ENCODE data around the gene HOXB5.

The HOXB5 gene

GRCh38 chr17:48594538-48595277 is 1.1 kb upstream of the HOXB5 start:
- Histone ChIP-seq H4K20me1 (ENCODE audit: insufficient read depth, low read length) (no peaks in the 10 kb centered on the region), H3K9me3 (ENCODE audit: low read length) (no peaks in the 10 kb centered on the region), H3F3A (ENCODE audit: insufficient read depth, low read length) (no peaks in the 10 kb centered on the region), H3K9ac (ENCODE audit: low read length) (no peak overlapping the region), H3K36me3 (ENCODE audit: insufficient read depth, low read length) (no peaks in the 10 kb centered on the region), H2AFZ (ENCODE audit: low read length) (no peak overlapping the region), H3K9me2 (ENCODE audit: low read depth, low read length) (no peaks in the 10 kb centered on the region), H3K4me2 (ENCODE audit: low read length) (no peak overlapping the region), H3K27me3 (ENCODE audit: insufficient read depth, low read length) (no peaks in the 10 kb centered on the region), H3K79me2 (ENCODE audit: insufficient read depth, low read length) (no peaks in the 10 kb centered on the region), H3K4me3 (ENCODE audit: low read depth, low read length, poor library complexity, severe bottlenecking) (no peak overlapping the region), H3K27ac (ENCODE audit: low read depth, low read length, poor library complexity, severe bottlenecking) (no peak overlapping the region), H3K4me1 (ENCODE audit: insufficient read depth, low read length, severe bottlenecking) (no peaks in the 10 kb centered on the region)
- TF ChIP-seq EZH2 (IDR thresholded peaks at IDR 0.05; ENCODE audit: borderline replicate concordance, low read length) = no peak
- TF ChIP-seq, protein P1, sequence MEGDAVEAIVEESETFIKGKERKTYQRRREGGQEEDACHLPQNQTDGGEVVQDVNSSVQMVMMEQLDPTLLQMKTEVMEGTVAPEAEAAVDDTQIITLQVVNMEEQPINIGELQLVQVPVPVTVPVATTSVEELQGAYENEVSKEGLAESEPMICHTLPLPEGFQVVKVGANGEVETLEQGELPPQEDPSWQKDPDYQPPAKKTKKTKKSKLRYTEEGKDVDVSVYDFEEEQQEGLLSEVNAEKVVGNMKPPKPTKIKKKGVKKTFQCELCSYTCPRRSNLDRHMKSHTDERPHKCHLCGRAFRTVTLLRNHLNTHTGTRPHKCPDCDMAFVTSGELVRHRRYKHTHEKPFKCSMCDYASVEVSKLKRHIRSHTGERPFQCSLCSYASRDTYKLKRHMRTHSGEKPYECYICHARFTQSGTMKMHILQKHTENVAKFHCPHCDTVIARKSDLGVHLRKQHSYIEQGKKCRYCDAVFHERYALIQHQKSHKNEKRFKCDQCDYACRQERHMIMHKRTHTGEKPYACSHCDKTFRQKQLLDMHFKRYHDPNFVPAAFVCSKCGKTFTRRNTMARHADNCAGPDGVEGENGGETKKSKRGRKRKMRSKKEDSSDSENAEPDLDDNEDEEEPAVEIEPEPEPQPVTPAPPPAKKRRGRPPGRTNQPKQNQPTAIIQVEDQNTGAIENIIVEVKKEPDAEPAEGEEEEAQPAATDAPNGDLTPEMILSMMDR (IDR thresholded peaks at IDR 0.05; ENCODE audit: low read length) = no peak

DNA sequence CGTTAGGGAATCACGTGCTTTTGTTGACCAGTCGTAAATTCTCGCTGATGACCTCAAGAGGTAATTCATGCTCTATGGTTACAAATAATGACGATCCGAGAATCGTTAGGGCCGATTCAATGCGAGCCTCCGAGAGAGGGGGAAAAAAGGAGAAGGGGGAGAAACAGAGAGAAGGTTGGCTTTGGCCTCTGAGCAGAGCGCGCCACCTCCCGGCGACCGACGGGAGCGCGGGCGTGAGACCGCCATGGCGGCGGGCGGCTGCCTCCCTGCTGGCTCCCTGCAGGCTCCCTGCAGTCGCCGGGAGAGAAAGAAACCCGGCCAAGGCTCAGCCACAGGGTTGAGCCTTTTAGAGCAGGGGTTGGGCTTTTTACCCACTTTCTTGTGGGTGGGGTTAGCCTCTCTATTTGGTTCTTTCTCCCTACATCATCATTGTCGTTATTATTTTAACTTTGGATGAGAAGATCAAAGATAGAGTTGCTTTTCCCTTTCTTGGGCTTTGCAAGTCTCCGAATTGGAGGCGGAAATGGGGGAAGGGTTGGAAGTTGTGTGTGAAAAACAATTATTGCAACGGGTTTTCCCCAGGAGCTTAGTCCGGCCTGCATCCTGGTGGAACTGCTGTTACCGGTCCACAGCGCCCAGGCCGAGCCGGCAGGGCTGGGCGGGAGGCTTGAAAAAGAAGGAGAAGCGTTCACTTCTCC is 410 bp upstream of the HOXB5 start:
- no peak overlapping the region for H3K9ac ChIP-seq (ENCODE audit: low read length)
- H3K4me3 ChIP-seq (ENCODE audit: low read depth, low read length, poor library complexity, severe bottlenecking) = no peak overlapping the region
- H3K4me1 ChIP-seq (ENCODE audit: insufficient read depth, low read length, severe bottlenecking) = no peaks in the 10 kb centered on the region
- H3F3A ChIP-seq (ENCODE audit: insufficient read depth, low read length) = no peaks in the 10 kb centered on the region
- no peak overlapping the region for H2AFZ ChIP-seq (ENCODE audit: low read length)
- no peaks in the 10 kb centered on the region for H3K9me2 ChIP-seq (ENCODE audit: low read depth, low read length)
- no peaks in the 10 kb centered on the region for H3K36me3 ChIP-seq (ENCODE audit: insufficient read depth, low read length)
- no peaks in the 10 kb centered on the region for H3K27me3 ChIP-seq (ENCODE audit: insufficient read depth, low read length)
- no peak overlapping the region for H3K27ac ChIP-seq (ENCODE audit: low read depth, low read length, poor library complexity, severe bottlenecking)
- no peaks in the 10 kb centered on the region for H3K79me2 ChIP-seq (ENCODE audit: insufficient read depth, low read length)
- no peaks in the 10 kb centered on the region for H3K9me3 ChIP-seq (ENCODE audit: low read length)
- no peaks in the 10 kb centered on the region for H4K20me1 ChIP-seq (ENCODE audit: insufficient read depth, low read length)
- TF ChIP-seq, protein P1 (IDR thresholded peaks at IDR 0.05; ENCODE audit: low read length) = peak; percentile 77
- TF ChIP-seq EZH2 (IDR thresholded peaks at IDR 0.05; ENCODE audit: borderline replicate concordance, low read length) = no peak
- H3K4me2 ChIP-seq (ENCODE audit: low read length) = no peak overlapping the region

DNA sequence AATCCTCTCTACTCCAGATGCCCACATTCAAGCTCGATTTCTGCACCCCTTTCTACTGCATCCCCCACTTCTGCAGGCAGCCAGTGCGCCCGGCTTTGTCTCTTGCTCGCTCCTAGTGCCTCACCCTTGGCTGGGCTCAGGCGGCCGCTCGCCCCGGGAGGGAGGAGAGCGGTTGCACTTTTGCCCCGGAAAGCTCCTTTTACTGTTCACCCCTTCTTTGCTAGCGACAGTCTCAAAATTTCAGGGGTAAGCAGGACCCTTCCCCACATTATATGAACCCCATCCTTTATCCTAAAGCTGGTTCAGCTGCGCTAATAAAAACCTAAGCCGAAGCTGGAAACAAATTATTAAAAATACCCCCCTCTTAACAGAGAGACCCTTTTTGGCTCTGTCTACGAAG is 1.0 kb downstream of the HOXB5 start:
- Histone ChIP-seq H2AFZ (ENCODE audit: low read length) (no peak overlapping the region), H3K79me2 (ENCODE audit: insufficient read depth, low read length) (no peaks in the 10 kb centered on the region), H3K9me3 (ENCODE audit: low read length) (no peaks in the 10 kb centered on the region), H3F3A (ENCODE audit: insufficient read depth, low read length) (no peaks in the 10 kb centered on the region), H3K27me3 (ENCODE audit: insufficient read depth, low read length) (no peaks in the 10 kb centered on the region), H3K9ac (ENCODE audit: low read length) (no peak overlapping the region), H3K4me2 (ENCODE audit: low read length) (no peak overlapping the region), H3K9me2 (ENCODE audit: low read depth, low read length) (no peaks in the 10 kb centered on the region), H3K36me3 (ENCODE audit: insufficient read depth, low read length) (no peaks in the 10 kb centered on the region), H4K20me1 (ENCODE audit: insufficient read depth, low read length) (no peaks in the 10 kb centered on the region), H3K27ac (ENCODE audit: low read depth, low read length, poor library complexity, severe bottlenecking) (no peak overlapping the region), H3K4me3 (ENCODE audit: low read depth, low read length, poor library complexity, severe bottlenecking) (no peak overlapping the region), H3K4me1 (ENCODE audit: insufficient read depth, low read length, severe bottlenecking) (no peaks in the 10 kb centered on the region)
- no peak for TF ChIP-seq EZH2 (IDR thresholded peaks at IDR 0.05; ENCODE audit: borderline replicate concordance, low read length)
- TF ChIP-seq, protein P1 (IDR thresholded peaks at IDR 0.05; ENCODE audit: low read length) = no peak
